VCaP (cell line): ENCODE measurements around the gene STK39.

Experiments
- H3K27ac ChIP-seq: fragments of 450-650 bp; 2 replicates; pipeline ENCODE4 v1.5.1; 2017
- CTCF ChIP-seq: fragments of 450-650 bp; conservative IDR thresholded peaks from 2 replicates; pipeline ENCODE4 v1.5.1; 2017; ENCODE audit warnings: mild to moderate bottlenecking, moderate library complexity

STK39 gene

GRCh38 chr2:168160897-168161296, 86.5 kb downstream of the STK39 start:
- peak; percentile 23 for TF ChIP-seq CTCF
- H3K27ac ChIP-seq: no peak overlapping the region

GRCh38 chr2:168159754-168160585, 87.4 kb downstream of the STK39 start:
- TF ChIP-seq CTCF: no peak
- no peak overlapping the region for H3K27ac ChIP-seq

GRCh38 chr2:168158586-168158985, 88.8 kb downstream of the STK39 start:
- no peak for TF ChIP-seq CTCF
- H3K27ac ChIP-seq: 0 out of 2 replicates have a peak overlapping the region, but pooled peaks have one; percentile 4

GRCh38 chr2:168157926-168158325, 89.5 kb downstream of the STK39 start:
- H3K27ac ChIP-seq: 0 out of 2 replicates have a peak overlapping the region, but pooled peaks have one; percentile 4
- TF ChIP-seq CTCF: no peak

- no peak for TF ChIP-seq CTCF
- no peak overlapping the region for H3K27ac ChIP-seq
Measured at GRCh38 chr2:168157070-168157469, 90.3 kb downstream of the STK39 start.

GRCh38 chr2:168156661-168157060, 90.7 kb downstream of the STK39 start:
- TF ChIP-seq CTCF: no peak
- H3K27ac ChIP-seq: no peak overlapping the region

GRCh38 chr2:168155680-168156079, 91.7 kb downstream of the STK39 start:
- no peak overlapping the region for H3K27ac ChIP-seq
- no peak for TF ChIP-seq CTCF
